Progenitor cell of endocrine pancreas (in vitro differentiated cells): ENCODE data around the gene DIS3L2. TPM values are rescaled to one million over a fixed set of nuclear protein-coding genes. Genes with fewer than 3 reads are reported as not detected.

Source experiments
- DNase-seq: peaks from one replicate; pipeline ENCODE4 v3.0.0; 2021; ENCODE audit warnings: low spot score; ENCODE audit not compliant: unreplicated experiment
- H3K27ac Mint-ChIP-seq: 2 replicates; pipeline ENCODE4 v1.8.0; 2021; ENCODE audit warnings: mild to moderate bottlenecking, moderate library complexity, mixed read lengths
- H3K27me3 Mint-ChIP-seq: 2 replicates; pipeline ENCODE4 v1.8.0; 2021; ENCODE audit warnings: mixed read lengths
- H3K36me3 Mint-ChIP-seq: 2 replicates; pipeline ENCODE4 v1.8.0; 2022; ENCODE audit warnings: mixed read lengths; ENCODE audit not compliant: insufficient read depth
- H3K4me1 Mint-ChIP-seq: 2 replicates; pipeline ENCODE4 v1.8.0; 2021; ENCODE audit warnings: low read depth, mixed read lengths
- H3K4me3 Mint-ChIP-seq: 2 replicates; pipeline ENCODE4 v1.8.0; 2021; ENCODE audit warnings: low read depth, mild to moderate bottlenecking, moderate library complexity, mixed read lengths
- H3K9me3 Mint-ChIP-seq: 2 replicates; pipeline ENCODE4 v1.8.0; 2021; ENCODE audit warnings: low read depth, mixed read lengths
- total RNA-seq: library from RNA; stranded (reverse); gene quantifications from 2 replicates; pipeline ENCODE4 v1.2.1, GENCODE V29; 2021
- TF ChIP-seq, protein P1 (sequence below): fragments of 200-600 bp; sonication (generic); IDR thresholded peaks from one replicate; pipeline ENCODE4 v1.5.0; 2021; ENCODE audit warnings: antibody characterized with exemption, mild to moderate bottlenecking; ENCODE audit not compliant: unreplicated experiment

DIS3L2 gene
- total RNA-seq, 1 donor from 2014 or later, result 59.3 TPM

DNA sequence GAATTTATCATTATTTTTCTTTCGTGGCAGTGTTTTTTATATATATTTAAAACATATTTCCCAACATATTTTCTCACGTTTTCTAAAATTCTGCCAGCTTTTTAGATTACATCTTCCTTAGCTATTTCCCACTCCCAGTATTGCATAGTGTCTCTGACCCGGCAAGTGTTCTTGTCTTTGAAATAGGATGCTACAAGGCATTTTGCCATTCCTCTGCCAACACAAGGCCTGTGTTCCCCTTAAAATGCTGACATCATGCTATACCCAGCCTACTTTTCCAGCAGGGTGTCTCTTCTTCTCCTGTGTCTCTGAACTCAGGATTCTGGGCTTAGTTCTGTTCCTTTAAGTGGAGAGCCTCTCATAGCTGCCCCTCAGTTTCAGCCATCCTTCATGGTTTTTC, 115.2 kb downstream of the DIS3L2 start:
- no peak for DNase-seq
- Mint-ChIP-seq H3K36me3 (no peaks in the 10 kb centered on the region), H3K4me3 (no peak overlapping the region), H3K4me1 (peaks cover 16% of the 10 kb centered on the region), H3K27me3 (peaks cover 3% of the 10 kb centered on the region), H3K27ac (no peak overlapping the region), H3K9me3 (no peaks in the 10 kb centered on the region)
- TF ChIP-seq, protein P1, sequence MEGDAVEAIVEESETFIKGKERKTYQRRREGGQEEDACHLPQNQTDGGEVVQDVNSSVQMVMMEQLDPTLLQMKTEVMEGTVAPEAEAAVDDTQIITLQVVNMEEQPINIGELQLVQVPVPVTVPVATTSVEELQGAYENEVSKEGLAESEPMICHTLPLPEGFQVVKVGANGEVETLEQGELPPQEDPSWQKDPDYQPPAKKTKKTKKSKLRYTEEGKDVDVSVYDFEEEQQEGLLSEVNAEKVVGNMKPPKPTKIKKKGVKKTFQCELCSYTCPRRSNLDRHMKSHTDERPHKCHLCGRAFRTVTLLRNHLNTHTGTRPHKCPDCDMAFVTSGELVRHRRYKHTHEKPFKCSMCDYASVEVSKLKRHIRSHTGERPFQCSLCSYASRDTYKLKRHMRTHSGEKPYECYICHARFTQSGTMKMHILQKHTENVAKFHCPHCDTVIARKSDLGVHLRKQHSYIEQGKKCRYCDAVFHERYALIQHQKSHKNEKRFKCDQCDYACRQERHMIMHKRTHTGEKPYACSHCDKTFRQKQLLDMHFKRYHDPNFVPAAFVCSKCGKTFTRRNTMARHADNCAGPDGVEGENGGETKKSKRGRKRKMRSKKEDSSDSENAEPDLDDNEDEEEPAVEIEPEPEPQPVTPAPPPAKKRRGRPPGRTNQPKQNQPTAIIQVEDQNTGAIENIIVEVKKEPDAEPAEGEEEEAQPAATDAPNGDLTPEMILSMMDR, result no peak

DNA sequence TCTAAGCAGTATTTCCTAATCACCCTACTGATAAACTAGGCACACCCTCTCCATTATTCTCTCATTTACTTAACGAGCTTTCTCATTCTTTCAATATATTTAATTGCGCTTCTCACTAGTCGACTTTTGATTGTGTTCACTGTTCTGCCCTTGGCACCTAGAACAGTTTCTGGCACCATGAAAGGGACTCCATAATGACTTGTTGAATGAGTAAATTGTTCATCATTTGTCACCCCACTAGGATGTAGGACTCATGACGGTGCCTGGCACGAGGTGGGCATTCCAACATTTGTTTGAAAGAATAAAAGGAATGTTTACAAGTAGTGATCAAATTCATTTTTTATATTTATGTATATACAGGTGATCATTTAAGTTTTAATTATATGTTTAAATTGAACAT, 123.7 kb downstream of the DIS3L2 start:
- Mint-ChIP-seq H3K36me3 (peaks cover 9% of the 10 kb centered on the region), H3K9me3 (peaks cover 4% of the 10 kb centered on the region), H3K4me3 (no peak overlapping the region), H3K27me3 (no peaks in the 10 kb centered on the region), H3K27ac (no peak overlapping the region), H3K4me1 (no peaks in the 10 kb centered on the region)
- TF ChIP-seq, protein P1, result no peak
- no peak for DNase-seq

DNA sequence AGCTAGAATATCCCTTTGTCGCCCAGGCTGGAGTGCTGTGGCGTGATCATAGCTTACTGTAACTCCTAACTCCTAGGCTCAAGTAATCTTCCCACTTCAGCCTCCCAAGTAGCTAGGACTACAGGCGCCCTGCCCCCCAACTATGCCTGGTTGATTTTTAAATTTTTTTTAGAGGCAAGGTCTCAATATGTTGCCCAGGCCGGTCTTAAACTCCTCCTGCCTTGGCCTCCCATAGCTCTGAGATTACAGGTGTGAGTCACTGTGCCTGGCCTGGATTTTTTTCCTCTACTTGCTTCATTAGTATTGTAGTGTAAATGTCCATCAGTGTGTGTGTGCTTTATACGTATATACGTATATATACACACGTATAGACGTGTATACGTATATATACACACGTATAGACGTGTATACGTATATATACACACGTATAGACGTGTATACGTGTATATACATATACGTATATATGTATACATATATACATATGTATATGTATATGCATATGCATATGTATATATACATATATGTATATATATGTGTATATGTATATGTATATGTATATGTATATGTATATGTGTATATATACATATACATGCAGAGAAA, 124.4 kb downstream of the DIS3L2 start:
- Mint-ChIP-seq H3K9me3 (peaks cover 4% of the 10 kb centered on the region), H3K4me1 (no peaks in the 10 kb centered on the region), H3K4me3 (no peak overlapping the region), H3K27me3 (no peaks in the 10 kb centered on the region), H3K36me3 (peaks cover 9% of the 10 kb centered on the region), H3K27ac (no peak overlapping the region)
- no peak for DNase-seq
- TF ChIP-seq, protein P1, result no peak

DNA sequence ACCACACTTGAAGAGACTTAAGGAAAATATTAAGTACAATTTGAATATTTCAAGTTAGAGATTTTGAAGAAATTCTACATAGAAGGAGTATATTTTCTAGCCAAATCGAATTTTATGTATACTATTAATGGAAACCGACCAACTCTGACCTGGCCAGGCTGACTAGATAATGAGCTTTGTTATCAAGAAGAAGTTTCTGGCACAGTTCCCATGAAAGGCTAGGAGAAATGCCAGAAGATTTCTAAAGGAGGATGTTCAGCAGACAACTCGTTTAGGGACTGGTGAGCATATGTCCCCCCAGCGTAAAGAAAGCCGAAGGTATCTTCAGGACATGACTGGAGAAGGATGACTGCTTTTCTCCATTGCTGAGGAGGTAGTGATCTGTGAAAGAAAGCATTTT, 127.3 kb downstream of the DIS3L2 start:
- Mint-ChIP-seq H3K27me3 (no peaks in the 10 kb centered on the region), H3K9me3 (peaks cover 19% of the 10 kb centered on the region), H3K36me3 (peaks cover 20% of the 10 kb centered on the region), H3K27ac (no peak overlapping the region), H3K4me3 (no peak overlapping the region), H3K4me1 (no peaks in the 10 kb centered on the region)
- TF ChIP-seq, protein P1, result no peak
- DNase-seq, result no peak

DNA sequence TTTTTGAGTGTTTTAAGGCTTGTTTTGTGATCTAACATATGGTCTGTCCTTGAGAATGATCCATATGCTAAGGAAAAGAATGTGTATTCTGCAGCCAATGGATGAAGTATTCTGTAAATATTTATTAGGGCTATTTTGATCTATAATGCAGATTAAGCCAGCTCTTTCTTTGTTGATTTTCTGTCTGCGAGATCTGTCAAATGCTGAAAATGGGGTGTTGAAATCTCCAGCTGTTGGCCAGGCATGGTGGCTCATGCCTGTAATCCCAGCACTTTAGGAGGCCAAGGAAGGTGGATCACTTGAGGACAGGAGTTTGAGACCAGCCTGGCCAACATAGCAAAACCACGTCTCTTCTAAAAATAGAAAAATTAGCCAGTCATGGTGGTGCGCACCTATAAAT, 132.7 kb downstream of the DIS3L2 start:
- Mint-ChIP-seq H3K36me3 (peaks cover 42% of the 10 kb centered on the region), H3K4me3 (no peak overlapping the region), H3K27me3 (no peaks in the 10 kb centered on the region), H3K27ac (no peak overlapping the region), H3K4me1 (no peaks in the 10 kb centered on the region), H3K9me3 (peaks cover 36% of the 10 kb centered on the region)
- TF ChIP-seq, protein P1, result no peak
- DNase-seq, result no peak
